IMR-90 (cell line): ENCODE results near the gene CLEC19A. TPM values are rescaled to one million over a fixed set of nuclear protein-coding genes. Genes with fewer than 3 reads are reported as not detected.

Experiments used
- ATAC-seq: fragments of 200-7000 bp; cut with Tn5 transposase; 2 replicates; pipeline ENCODE4 v1.9.1; 2020; ENCODE audit warnings: low read depth, mild to moderate bottlenecking, moderate library complexity
- BruUV-seq: library from RNA; stranded (reverse); fragments of 400-500 nt; replicated peaks from 2 replicates; lab custom pipeline; 2021; lab: Mats Ljungman, UMichigan
- CTCF ChIA-PET: fragments of 300-600 bp; formaldehyde crosslinking; extraction: SDS; loops from one replicate; lab custom pipeline; 2021; ENCODE audit warnings: antibody characterized with exemption; lab: Yijun Ruan, JAX
- POLR2A ChIA-PET: fragments of 300-600 bp; sonication (Branson Sonifier 250); formaldehyde crosslinking; loops from one replicate; lab custom pipeline; 2022; ENCODE audit warnings: antibody characterized with exemption; ENCODE audit not compliant: unreplicated experiment; lab: Charles Lee
- DNase-seq: peaks from one replicate; pipeline ENCODE4 v3.0.0; 2013
- H2AFZ ChIP-seq: replicated peaks from 2 replicates; pipeline ENCODE3; 2013; ENCODE audit warnings: low read length, mild to moderate bottlenecking; ENCODE audit not compliant: poor library complexity
- H2AK5ac ChIP-seq: 2 replicates; pipeline ENCODE4 v1.6.1; 2013; ENCODE audit warnings: low read depth, low read length, inconsistent platforms
- H2AK9ac ChIP-seq: replicated peaks from 2 replicates; pipeline ENCODE3; 2013; ENCODE audit warnings: mild to moderate bottlenecking, low read depth, low read length, moderate library complexity; ENCODE audit not compliant: poor library complexity
- H2BK120ac ChIP-seq: 2 replicates; pipeline ENCODE4 v1.6.1; 2013; ENCODE audit warnings: low read depth, low read length, inconsistent platforms
- H2BK15ac ChIP-seq: 3 replicates; pipeline ENCODE4 v1.6.1; 2013; ENCODE audit warnings: low read depth, low read length, inconsistent platforms
- H2BK20ac ChIP-seq: 2 replicates; pipeline ENCODE4 v1.6.1; 2013; ENCODE audit warnings: low read depth, mild to moderate bottlenecking, inconsistent platforms, low read length, moderate library complexity
- H2BK5ac ChIP-seq: 2 replicates; pipeline ENCODE4 v1.6.1; 2013; ENCODE audit warnings: mild to moderate bottlenecking, low read depth, low read length, inconsistent platforms; ENCODE audit not compliant: poor library complexity, severe bottlenecking
- H3K14ac ChIP-seq: replicated peaks from 2 replicates; pipeline ENCODE4 v1.6.1; 2013; ENCODE audit warnings: low read depth, low read length, inconsistent platforms
- H3K18ac ChIP-seq: 2 replicates; pipeline ENCODE4 v1.6.1; 2013; ENCODE audit warnings: low read depth, low read length, control low read depth
- H3K23ac ChIP-seq: 2 replicates; pipeline ENCODE4 v1.6.1; 2013; ENCODE audit warnings: low read depth, low read length, inconsistent platforms
- H3K27ac ChIP-seq: 2 replicates; pipeline ENCODE4 v1.5.1; 2013; ENCODE audit warnings: mild to moderate bottlenecking, control low read depth, low read length; ENCODE audit not compliant: insufficient read depth
- H3K27me3 ChIP-seq: 2 replicates; pipeline ENCODE4 v1.6.1; 2013; ENCODE audit warnings: low read length; ENCODE audit not compliant: control insufficient read depth, insufficient read depth
- H3K36me3 ChIP-seq: 2 replicates; pipeline ENCODE4 v1.6.1; 2013; ENCODE audit warnings: low read length, mixed read lengths; ENCODE audit not compliant: control insufficient read depth, insufficient read depth
- H3K4ac ChIP-seq: 2 replicates; pipeline ENCODE4 v1.6.1; 2013; ENCODE audit warnings: low read depth, low read length, inconsistent platforms
- H3K4me1 ChIP-seq: 2 replicates; pipeline ENCODE4 v1.6.1; 2013; ENCODE audit warnings: low read length, mixed read lengths; ENCODE audit not compliant: control insufficient read depth, insufficient read depth
- H3K4me2 ChIP-seq: 2 replicates; pipeline ENCODE4 v1.6.1; 2013; ENCODE audit warnings: low read depth, mild to moderate bottlenecking, control low read depth, low read length, moderate library complexity
- H3K4me3 ChIP-seq: 2 replicates; pipeline ENCODE4 v1.5.1; 2013; ENCODE audit warnings: low read depth, mild to moderate bottlenecking, control low read depth, low read length, moderate library complexity; ENCODE audit not compliant: insufficient read depth
- H3K56ac ChIP-seq: 2 replicates; pipeline ENCODE4 v1.6.1; 2013; ENCODE audit warnings: low read length, inconsistent platforms; ENCODE audit not compliant: insufficient read depth; ENCODE audit errors: extremely low read depth
- H3K79me1 ChIP-seq, 2 experiments: 2 replicates each; pipeline ENCODE4 v1.6.1; 2013; ENCODE audit warnings: low read length in 2 of 2, inconsistent platforms in 1 of 2, low read depth in 1 of 2
- H3K9ac ChIP-seq: 2 replicates; pipeline ENCODE4 v1.6.1; 2013; ENCODE audit warnings: low read depth, low read length, control low read depth
- H3K9me1 ChIP-seq: 2 replicates; pipeline ENCODE4 v1.6.1; 2013; ENCODE audit warnings: low read length, inconsistent platforms; ENCODE audit not compliant: insufficient read depth
- H3K9me3 ChIP-seq: 2 replicates; pipeline ENCODE4 v1.6.1; 2013; ENCODE audit warnings: low read length; ENCODE audit not compliant: control insufficient read depth, insufficient read depth
- H4K20me1 ChIP-seq: 2 replicates; pipeline ENCODE4 v1.6.1; 2013; ENCODE audit warnings: low read length, inconsistent platforms; ENCODE audit not compliant: insufficient read depth
- H4K5ac ChIP-seq: 2 replicates; pipeline ENCODE4 v1.6.1; 2013; ENCODE audit warnings: mild to moderate bottlenecking, low read depth, low read length, control low read depth
- H4K8ac ChIP-seq, 2 experiments: 2 replicates each; pipeline ENCODE4 v1.6.1; 2013; ENCODE audit warnings: low read depth in 2 of 2, low read length in 2 of 2, control low read depth in 1 of 2, inconsistent platforms in 1 of 2
- H4K91ac ChIP-seq: 2 replicates; pipeline ENCODE4 v1.6.1; 2013; ENCODE audit warnings: low read depth, low read length, inconsistent platforms; ENCODE audit not compliant: insufficient read depth
- BHLHE40 ChIP-seq: fragments of 150-350 bp; IDR thresholded peaks from 2 replicates; pipeline ENCODE4 v1.6.1; 2016; ENCODE audit warnings: mild to moderate bottlenecking, low read depth, low read length
- CEBPB ChIP-seq: IDR thresholded peaks from 2 replicates; pipeline ENCODE4 v1.6.1; 2012; ENCODE audit warnings: low read depth, low read length, improper control_type of control experiment
- CTCF ChIP-seq: conservative IDR thresholded peaks from 2 replicates; pipeline ENCODE4 v1.5.1; 2012; ENCODE audit warnings: mild to moderate bottlenecking, low read depth, low read length, improper control_type of control experiment
- MAFK ChIP-seq: IDR thresholded peaks from 2 replicates; pipeline ENCODE4 v1.6.1; 2012; ENCODE audit warnings: low read depth, low read length, improper control_type of control experiment
- MAZ ChIP-seq: IDR thresholded peaks from 2 replicates; pipeline ENCODE4 v1.6.1; 2012; ENCODE audit warnings: low read depth, mild to moderate bottlenecking, low read length, improper control_type of control experiment, moderate library complexity, borderline replicate concordance
- MXI1 ChIP-seq: IDR thresholded peaks from 2 replicates; pipeline ENCODE4 v1.6.1; 2012; ENCODE audit warnings: low read depth, mild to moderate bottlenecking, low read length, moderate library complexity, borderline replicate concordance
- NFE2L2 ChIP-seq: fragments of 150-350 bp; IDR thresholded peaks from 2 replicates; pipeline ENCODE4 v1.6.1; 2016; ENCODE audit warnings: low read depth, mild to moderate bottlenecking, low read length
- POLR2A ChIP-seq: IDR thresholded peaks from 2 replicates; pipeline ENCODE4 v1.6.1; 2012; ENCODE audit warnings: mild to moderate bottlenecking, low read depth, low read length
- RAD21 ChIP-seq: IDR thresholded peaks from 2 replicates; pipeline ENCODE4 v1.6.1; 2012; ENCODE audit warnings: low read length, improper control_type of control experiment
- RFX5 ChIP-seq: IDR thresholded peaks from 2 replicates; pipeline ENCODE4 v1.8.0; 2012; ENCODE audit warnings: low read depth, mild to moderate bottlenecking, low read length, moderate library complexity
- USF2 ChIP-seq: fragments of 150-350 bp; IDR thresholded peaks from 2 replicates; pipeline ENCODE4 v1.6.1; 2017; ENCODE audit warnings: mild to moderate bottlenecking, antibody characterized with exemption, low read length, low read depth
- WGBS, 2 experiments: methylation state at CpG; one replicate each; pipeline versions ENCODE4 v1.1.5 to v1.1.7; 2013; ENCODE audit warnings: missing lambda C conversion rate in 2 of 2; ENCODE audit not compliant: insufficient read length in 1 of 2; ENCODE audit errors: extremely low coverage in 2 of 2; 5-methylcytosine and 5-hydroxymethylcytosine counted together
- dilution Hi-C: fragments of 300-500 bp; cut with HindIII; formaldehyde crosslinking; loops from one replicate; pipeline ENCODE4 v1.14.3; 2018; ENCODE audit warnings: low sequenced_read_pairs; ENCODE audit not compliant: unreplicated experiment
- in situ Hi-C: fragments of 300-500 bp; cut with MboI; formaldehyde crosslinking; loops from 3 replicates; pipeline ENCODE4 v1.14.3; 2019; ENCODE audit warnings: low sequenced_read_pairs, inconsistent platforms, mixed read lengths
- intact Hi-C: fragments of 100-400 bp; cut with micrococcal nuclease; formaldehyde crosslinking; loops from 2 replicates; pipeline ENCODE4 v1.10.0; 2022
- polyA plus RNA-seq, 3 experiments: library from polyadenylated mRNA; depleted of rRNA; stranded (reverse); fragments of >200 nt; gene quantifications; 2 replicates each; pipeline ENCODE4 v1.2.3, GENCODE V29; 2012; ENCODE audit warnings: low replicate concordance in 1 of 3
- total RNA-seq: library from RNA; depleted of rRNA; stranded (reverse); fragments of >200 nt; gene quantifications from 2 replicates; pipeline ENCODE4 v1.2.3, GENCODE V29; 2012
- TF ChIP-seq, protein P1 (sequence below): fragments of 150-350 bp; IDR thresholded peaks from 2 replicates; pipeline ENCODE4 v1.6.1; 2016; ENCODE audit warnings: low read depth, mild to moderate bottlenecking, low read length, moderate library complexity, borderline replicate concordance

CLEC19A gene
- total and polyA plus RNA-seq, 2 of the 4 experiments (the other 2 are of a cell fraction): not detected

DNA sequence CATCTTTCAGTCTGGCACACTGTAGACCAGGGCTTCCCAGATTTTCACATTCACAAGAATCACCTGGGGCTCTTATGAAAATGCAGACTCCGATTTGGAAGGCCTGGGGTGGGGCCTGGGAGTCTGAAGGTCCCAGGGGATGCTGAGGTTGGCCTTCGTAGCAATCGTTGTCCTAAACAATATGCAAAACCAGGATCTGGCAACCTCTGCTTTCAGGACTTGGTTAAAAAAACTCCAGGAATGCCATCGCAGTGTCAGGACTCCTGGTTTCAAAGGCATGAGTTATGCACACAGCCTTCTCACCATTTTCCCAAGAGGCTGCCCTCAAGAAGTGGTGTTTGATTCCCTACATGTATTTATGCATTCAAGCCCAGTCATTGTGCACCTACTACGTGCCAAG is 6.7 kb downstream of the CLEC19A start:
- Histone ChIP-seq H4K8ac (no peak overlapping the region), H3K36me3 (no peaks in the 10 kb centered on the region), H3K4me1 (no peaks in the 10 kb centered on the region), H3K23ac (no peak overlapping the region), H2BK120ac (no peak overlapping the region), H3K9ac (no peak overlapping the region), H2BK20ac (no peak overlapping the region), H3K18ac (no peak overlapping the region), H2AFZ (no peak overlapping the region), H4K91ac (no peak overlapping the region), H3K27me3 (no peaks in the 10 kb centered on the region), H3K9me1 (no peaks in the 10 kb centered on the region), H3K4ac (no peak overlapping the region), H2BK15ac (no peak overlapping the region), H3K79me1 (no peaks in the 10 kb centered on the region), H2BK5ac (no peak overlapping the region), H3K4me3 (no peak overlapping the region), H3K9me3 (no peaks in the 10 kb centered on the region), H4K20me1 (no peaks in the 10 kb centered on the region), H2AK9ac (no peak overlapping the region), H3K4me2 (no peak overlapping the region), H4K5ac (no peak overlapping the region), H3K56ac (no peak overlapping the region), H3K27ac (no peak overlapping the region), H3K14ac (no peak overlapping the region), H2AK5ac (no peak overlapping the region)
- TF ChIP-seq MXI1 (no peak), USF2 (no peak), RFX5 (no peak), NFE2L2 (no peak), CEBPB (no peak), MAZ (no peak), CTCF (no peak), POLR2A (no peak), MAFK (no peak), RAD21 (no peak), BHLHE40 (no peak)
- TF ChIP-seq, protein P1, sequence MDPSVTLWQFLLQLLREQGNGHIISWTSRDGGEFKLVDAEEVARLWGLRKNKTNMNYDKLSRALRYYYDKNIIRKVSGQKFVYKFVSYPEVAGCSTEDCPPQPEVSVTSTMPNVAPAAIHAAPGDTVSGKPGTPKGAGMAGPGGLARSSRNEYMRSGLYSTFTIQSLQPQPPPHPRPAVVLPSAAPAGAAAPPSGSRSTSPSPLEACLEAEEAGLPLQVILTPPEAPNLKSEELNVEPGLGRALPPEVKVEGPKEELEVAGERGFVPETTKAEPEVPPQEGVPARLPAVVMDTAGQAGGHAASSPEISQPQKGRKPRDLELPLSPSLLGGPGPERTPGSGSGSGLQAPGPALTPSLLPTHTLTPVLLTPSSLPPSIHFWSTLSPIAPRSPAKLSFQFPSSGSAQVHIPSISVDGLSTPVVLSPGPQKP: no peak
- 51% methylated on average over 4 of the region's 5 CpGs; no CpG with 5 or more reads in 1 of the 2 experiments for WGBS, 2 experiments
- intact Hi-C loops: no loop called here
- no peak for ATAC-seq
- BruUV-seq: no TSS peak
- in situ Hi-C loops: no loop called here
- dilution Hi-C loops: no loop called here
- CTCF ChIA-PET: no interaction called here
- POLR2A ChIA-PET: no interaction called here
- no peak for DNase-seq
